Fibroblast of lung (primary cell): Measurements from ENCODE around the gene SART3.

Experiments
- CTCF ChIP-seq, 2 donors: IDR thresholded peaks in 1 of 2; conservative IDR thresholded peaks in 1 of 2; 1 replicate in 1 of 2; 2 replicates in 1 of 2; pipeline ENCODE4 v1.5.1; 2011 to 2012; ENCODE audit warnings: low read length in 2 of 2, control low read depth in 1 of 2, inconsistent platforms in 1 of 2, low read depth in 1 of 2, mild to moderate bottlenecking in 1 of 2
- EZH2 ChIP-seq: IDR thresholded peaks from 2 replicates; pipeline ENCODE4 v1.5.1; 2012; ENCODE audit warnings: low read length, control low read depth, mild to moderate bottlenecking; ENCODE audit errors: missing control alignments

GRCh38 chr12:108584456-108585065, 23.6 kb upstream of the SART3 start:
- TF ChIP-seq CTCF (conservative IDR thresholded peaks at IDR 0.05 in 1 of 2, IDR thresholded peaks at IDR 0.05 in 1 of 2; ENCODE audit: low read depth in 1 of 2, low read length in 2 of 2) (no peak), EZH2 (no peak)
